ENCODE results near the gene ISYNA1.

Gene ISYNA1

DNA sequence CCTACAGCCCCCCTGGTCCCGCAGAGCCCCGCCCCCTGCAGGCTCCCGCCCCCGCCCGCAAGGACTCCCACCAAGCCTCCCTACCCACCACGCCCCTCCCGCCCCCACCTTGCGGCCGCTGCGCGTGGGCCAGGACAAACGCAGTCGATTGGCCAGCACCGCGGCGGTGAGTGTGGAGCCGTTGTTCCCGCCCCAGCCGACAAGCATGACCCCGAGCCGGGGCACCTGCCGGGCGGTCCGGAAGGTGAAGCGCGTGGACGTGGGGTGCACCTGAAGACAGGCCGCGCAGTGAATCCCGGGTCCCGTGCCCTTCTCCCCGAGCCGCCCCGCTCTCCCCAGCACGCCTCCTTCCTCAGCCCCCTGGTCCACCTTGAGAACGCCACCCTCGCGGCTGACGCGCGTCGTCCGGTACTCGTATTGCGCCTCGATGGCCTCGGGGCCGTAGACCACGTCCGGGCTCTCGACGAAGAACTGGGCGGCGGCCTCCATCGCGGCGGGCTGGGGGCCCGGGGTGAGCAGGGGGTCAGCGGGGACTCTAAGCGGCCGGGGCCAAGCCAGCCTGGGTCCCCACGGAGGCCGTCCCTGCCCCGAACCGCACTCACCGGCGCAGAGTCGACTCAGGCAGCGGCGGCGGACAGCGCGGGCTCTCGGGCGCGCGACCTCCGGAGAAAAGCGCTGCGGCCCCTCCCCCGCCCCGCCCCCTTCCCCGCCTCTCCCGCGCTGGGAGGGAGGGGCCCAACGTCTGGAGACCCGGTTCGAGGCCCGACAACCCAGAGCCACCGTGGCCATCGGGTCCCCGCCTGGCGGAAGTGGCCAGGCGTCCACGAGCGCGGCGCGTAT is at the start of gene ISYNA1:
Gene ISYNA1, minus strand, starts transcription at position 643 of the 840 bp plus-strand sequence. Its CDS starts 154 bp downstream, at position 489.
- Mint-ChIP-seq H3K4me1 (peaks cover 21% of the 10 kb centered on the region), H3K9me3 (peaks cover 5% of the 10 kb centered on the region), H3K4me3 (peak within 1 kb of the TSS; percentile 60), H3K36me3 (ENCODE audit: low read depth) (peaks cover 4% of the 10 kb centered on the region), H3K27me3 (no peaks in the 10 kb centered on the region), H3K27ac (no peak within 1 kb of the TSS)
- ATAC-seq (peak; percentile 4), DNase-seq (peak; percentile 56)

DNA sequence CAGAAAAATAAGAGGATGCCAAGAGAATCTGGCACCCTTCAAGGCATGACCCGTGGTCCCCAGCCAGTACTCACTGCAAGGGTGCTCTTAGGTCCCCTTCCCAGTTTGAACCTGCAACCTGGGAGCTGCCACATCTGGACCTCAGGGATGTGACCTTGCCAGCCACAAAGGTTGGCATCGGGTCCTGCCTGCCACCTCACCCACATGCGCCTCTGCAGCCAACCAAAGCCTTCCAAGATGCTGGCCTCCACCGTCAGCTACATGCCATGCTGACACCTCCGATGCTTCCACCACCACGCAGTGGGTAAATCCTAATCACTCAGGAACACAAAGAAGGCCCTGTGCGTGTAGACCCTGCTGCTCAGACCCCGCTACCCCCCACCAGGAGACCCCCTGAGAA is 48.8 kb upstream of the ISYNA1 start:
- peaks cover 65% of the 10 kb centered on the region for H3K4me1 Mint-ChIP-seq
- H3K9me3 Mint-ChIP-seq, result no peaks in the 10 kb centered on the region
- ATAC-seq, result no peak
- no peak for DNase-seq
- H3K27ac Mint-ChIP-seq, result peak overlapping the region; percentile 49
- H3K36me3 Mint-ChIP-seq (ENCODE audit: low read depth), result peaks cover 2% of the 10 kb centered on the region
- no peak overlapping the region for H3K4me3 Mint-ChIP-seq
- no peaks in the 10 kb centered on the region for H3K27me3 Mint-ChIP-seq

DNA sequence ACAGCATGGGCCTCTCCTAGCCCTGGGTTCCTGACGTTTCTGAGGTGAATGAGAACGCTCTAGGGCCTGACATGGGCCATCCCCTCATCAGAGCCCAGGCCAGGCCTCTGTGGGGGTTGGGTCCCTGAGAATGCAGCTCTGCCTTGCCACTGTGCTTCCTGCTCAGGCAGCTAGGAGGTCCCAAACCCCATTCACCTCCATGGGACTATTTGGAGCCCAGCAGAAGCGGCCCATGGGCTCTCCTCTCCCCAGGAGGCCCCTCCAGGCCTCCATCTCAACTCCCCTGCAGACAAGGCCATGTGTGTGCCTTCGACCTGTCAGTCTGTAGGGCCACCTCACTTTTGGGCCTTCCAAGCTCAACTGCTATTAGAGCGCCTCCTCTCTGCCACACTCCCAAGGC is 47.1 kb upstream of the ISYNA1 start:
- H3K4me3 Mint-ChIP-seq, result no peak overlapping the region
- peak overlapping the region; percentile 31 for H3K27ac Mint-ChIP-seq
- ATAC-seq (no peak), DNase-seq (no peak)
- H3K9me3 Mint-ChIP-seq, result no peaks in the 10 kb centered on the region
- H3K27me3 Mint-ChIP-seq, result no peaks in the 10 kb centered on the region
- peaks cover 3% of the 10 kb centered on the region for H3K36me3 Mint-ChIP-seq (ENCODE audit: low read depth)
- peaks cover 79% of the 10 kb centered on the region for H3K4me1 Mint-ChIP-seq

DNA sequence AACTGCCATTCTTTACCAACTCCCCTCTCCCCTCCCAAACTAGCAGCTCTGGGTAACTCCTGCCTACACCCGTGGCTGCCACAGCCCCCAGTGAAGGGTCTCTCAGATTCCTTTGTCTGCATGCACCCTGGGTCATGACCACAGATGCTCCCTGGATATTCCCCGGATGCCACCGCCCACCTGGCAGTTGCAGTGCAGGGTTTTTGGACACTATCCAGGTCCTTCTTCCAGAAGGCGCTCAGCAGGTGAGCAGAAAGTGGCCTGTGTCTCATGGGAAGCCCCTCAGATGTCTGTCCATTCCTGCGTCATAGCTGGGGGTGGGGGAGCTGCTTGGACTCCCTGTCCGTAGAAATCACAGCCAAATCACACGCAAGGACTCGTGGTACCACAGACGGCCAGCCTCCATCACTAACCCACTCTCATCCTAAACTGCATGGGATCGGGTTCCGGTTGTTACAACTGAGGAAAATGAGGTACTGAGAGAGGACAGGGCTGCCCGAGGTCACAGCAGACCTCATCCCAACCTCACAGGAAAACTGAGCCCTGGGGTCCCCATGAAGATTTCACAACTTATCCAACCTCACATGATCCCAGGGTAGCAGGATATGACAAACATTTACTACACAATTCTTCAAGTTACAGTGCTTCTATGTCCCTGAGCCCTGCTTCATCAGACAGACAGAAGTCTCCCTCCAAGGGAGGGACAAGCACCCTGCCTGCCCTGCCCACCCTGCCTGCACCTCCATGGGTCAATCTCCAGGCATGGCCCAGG is 45.4 kb upstream of the ISYNA1 start:
- H3K36me3 Mint-ChIP-seq (ENCODE audit: low read depth), result peaks cover 5% of the 10 kb centered on the region
- DNase-seq, result no peak
- H3K27ac Mint-ChIP-seq, result peak overlapping the region; percentile 57
- ATAC-seq, result no peak
- no peaks in the 10 kb centered on the region for H3K9me3 Mint-ChIP-seq
- no peak overlapping the region for H3K4me3 Mint-ChIP-seq
- no peaks in the 10 kb centered on the region for H3K27me3 Mint-ChIP-seq
- peaks cover 85% of the 10 kb centered on the region for H3K4me1 Mint-ChIP-seq

DNA sequence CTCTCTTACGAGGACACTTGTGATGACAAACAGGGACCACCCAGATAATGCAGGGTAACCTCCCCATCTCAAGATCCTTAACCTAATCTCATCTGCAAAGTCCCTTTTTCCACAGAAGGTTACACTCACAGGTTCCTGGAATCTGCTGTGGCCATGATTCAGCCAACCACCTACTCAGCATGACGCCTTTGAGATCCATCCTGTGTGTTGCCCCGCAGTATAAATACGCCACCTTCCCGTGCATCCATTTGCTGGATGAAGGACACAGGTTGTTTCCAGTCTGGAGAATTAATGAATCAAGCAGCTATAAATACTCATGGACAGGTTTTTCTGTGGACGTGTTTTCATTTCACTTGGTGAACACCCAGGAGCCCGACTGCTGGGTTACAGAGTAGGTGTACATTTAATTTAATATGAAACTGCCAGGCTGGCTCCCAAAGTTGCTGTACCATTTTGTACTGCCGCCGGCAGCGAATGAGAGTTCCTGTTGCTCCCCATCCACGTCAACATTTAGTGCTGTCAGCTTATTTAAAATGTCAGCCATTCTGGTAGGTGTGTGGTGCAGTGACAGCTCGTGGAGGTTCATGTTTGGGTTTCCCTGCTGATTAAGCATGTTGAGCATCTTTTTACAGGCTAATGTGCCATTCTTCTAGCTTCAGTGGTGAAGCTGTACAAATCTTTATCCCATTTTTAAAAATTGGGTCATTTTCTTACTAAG is 43.7 kb upstream of the ISYNA1 start:
- Mint-ChIP-seq H3K27me3 (no peaks in the 10 kb centered on the region), H3K4me3 (peak overlapping the region; percentile 37), H3K4me1 (peaks cover 87% of the 10 kb centered on the region), H3K27ac (peak overlapping the region; percentile 69), H3K9me3 (no peaks in the 10 kb centered on the region), H3K36me3 (ENCODE audit: low read depth) (peaks cover 10% of the 10 kb centered on the region)
- peak; percentile 39 for ATAC-seq
- no peak for DNase-seq

DNA sequence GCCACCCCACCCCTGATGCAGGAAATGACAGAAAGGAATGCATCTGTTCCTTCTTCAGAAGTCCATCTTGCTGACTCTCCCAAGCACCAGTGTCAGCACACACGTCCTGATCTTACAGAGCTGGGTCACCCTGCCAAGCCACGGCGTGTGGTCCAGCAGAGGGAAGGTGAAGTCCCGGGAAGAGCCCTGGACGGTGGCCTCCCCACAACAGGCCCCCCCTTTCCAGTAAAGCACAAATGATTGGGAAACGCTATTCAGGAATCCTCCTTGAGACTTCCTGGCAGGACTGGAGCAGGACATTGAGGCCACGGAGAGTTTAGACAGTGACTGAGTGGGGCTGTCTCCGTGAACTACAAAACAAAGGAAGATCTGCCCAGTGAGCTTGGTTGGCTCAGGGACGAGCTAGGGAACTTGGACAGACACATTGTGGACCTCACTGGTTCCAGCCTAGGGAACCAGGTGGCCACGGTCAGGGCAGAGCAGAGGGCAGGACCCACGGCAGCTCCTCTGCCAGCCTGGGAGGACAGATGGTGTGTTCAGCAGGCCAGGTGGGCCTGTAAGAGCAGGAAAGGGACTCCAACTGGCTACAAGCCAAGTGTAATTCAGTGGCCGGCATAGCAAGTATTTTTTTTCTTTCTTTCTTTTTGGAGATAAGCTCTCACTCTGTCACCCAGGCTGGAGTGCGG is 42.2 kb upstream of the ISYNA1 start:
- DNase-seq (no peak), ATAC-seq (no peak)
- Mint-ChIP-seq H3K27ac (peak overlapping the region; percentile 91), H3K4me1 (peaks cover 87% of the 10 kb centered on the region), H3K9me3 (no peaks in the 10 kb centered on the region), H3K4me3 (no peak overlapping the region), H3K27me3 (no peaks in the 10 kb centered on the region), H3K36me3 (ENCODE audit: low read depth) (peaks cover 12% of the 10 kb centered on the region)

DNA sequence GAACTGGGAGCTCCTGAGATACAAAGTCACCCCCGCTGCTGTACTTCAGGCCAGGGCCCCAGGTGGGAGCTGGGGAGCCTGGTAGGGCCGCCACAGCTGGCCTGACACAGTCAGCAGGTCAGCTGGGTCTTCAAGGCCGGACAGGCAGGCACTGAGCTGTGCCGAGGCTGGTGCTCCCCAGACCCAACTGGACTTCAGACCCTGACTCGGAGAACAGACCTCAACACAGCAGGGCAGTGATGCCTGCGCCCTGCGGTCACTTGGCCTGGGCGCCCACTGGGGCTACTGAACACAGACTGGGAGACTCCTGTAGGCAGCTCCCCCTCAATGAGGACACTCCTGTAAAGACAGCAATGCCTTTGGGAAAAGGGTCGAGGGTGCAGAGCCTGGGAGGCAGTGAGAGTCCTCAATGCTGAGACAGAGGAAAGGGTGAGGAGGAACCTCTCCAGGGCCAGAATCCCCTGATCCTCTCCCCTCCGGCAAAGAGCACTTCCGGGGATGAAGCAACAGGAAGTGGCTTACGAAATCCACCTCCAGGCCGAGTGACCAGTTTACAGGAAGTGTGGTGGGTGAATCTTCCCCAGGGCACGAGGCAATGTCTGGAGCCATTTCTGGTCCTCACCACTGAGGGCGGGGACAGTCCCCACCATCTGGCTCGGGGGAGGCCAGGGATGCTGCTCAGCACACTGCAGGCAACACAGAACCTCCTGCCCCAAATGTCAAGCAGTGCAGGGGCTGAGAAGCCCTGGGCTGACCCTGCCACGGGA is 40.8 kb upstream of the ISYNA1 start:
- H3K9me3 Mint-ChIP-seq, result no peaks in the 10 kb centered on the region
- peak; percentile 87 for DNase-seq
- peak; percentile 92 for ATAC-seq
- H3K4me3 Mint-ChIP-seq, result peak overlapping the region; percentile 73
- peaks cover 12% of the 10 kb centered on the region for H3K36me3 Mint-ChIP-seq (ENCODE audit: low read depth)
- peaks cover 91% of the 10 kb centered on the region for H3K4me1 Mint-ChIP-seq
- H3K27ac Mint-ChIP-seq, result peak overlapping the region; percentile 91
- no peaks in the 10 kb centered on the region for H3K27me3 Mint-ChIP-seq

DNA sequence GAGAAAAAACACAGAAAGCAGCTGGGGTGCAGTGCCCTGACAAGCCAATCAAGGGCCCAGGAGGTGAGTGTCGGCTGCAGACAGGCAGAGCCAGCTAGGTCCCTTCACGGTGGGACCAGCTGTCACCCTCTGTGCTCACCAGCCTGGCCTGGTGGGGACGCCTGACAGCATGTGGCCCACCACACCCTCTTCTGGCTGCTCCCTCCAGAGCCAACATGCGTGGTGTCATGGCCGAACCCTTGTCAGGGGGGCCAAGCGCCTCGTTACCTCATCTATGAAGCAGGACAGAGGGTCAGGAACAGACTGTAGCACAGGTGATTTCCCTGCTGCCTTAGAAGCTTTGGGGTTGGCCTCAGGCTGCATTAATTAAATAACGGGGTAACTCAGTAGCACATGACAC is 40.0 kb upstream of the ISYNA1 start:
- H3K36me3 Mint-ChIP-seq (ENCODE audit: low read depth), result peaks cover 12% of the 10 kb centered on the region
- ATAC-seq (no peak), DNase-seq (no peak)
- no peaks in the 10 kb centered on the region for H3K9me3 Mint-ChIP-seq
- H3K4me1 Mint-ChIP-seq, result peaks cover 83% of the 10 kb centered on the region
- H3K4me3 Mint-ChIP-seq, result no peak overlapping the region
- peak overlapping the region; percentile 91 for H3K27ac Mint-ChIP-seq
- H3K27me3 Mint-ChIP-seq, result no peaks in the 10 kb centered on the region

DNA sequence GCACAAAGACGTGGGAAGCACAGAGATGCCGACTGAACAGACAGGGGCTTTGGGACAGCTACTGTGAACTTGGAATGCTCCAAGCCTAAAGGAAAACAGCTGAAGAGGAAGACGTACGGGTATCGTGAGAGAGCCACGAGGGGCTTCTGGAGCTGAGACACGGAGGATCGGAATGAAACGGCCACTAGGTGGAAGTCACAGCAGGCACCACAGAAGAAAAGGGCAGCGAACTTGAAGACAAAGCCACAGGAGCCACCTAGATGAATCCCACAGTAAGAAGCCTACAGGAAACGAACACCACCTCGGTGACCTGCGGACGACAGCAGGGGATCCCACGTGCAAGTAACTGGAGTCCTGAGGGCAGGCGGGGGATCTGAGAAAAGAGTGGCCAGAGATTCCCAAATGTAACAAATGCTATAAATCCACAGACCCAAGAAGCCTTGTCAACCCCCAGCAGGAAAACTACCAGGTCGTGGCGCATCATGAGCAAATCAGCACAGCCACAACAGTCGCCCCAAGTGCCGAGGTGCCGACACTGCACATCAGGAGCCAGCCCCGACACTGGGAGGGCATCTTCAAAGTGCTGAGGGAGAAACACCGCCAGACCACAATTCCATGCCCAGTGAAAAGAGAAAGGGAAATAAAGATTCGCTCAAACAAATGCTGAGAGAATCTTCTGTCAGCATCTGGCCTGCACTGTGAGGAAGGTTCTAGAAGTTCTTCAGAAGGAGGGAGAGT is 39.3 kb upstream of the ISYNA1 start:
- Mint-ChIP-seq H3K27me3 (no peaks in the 10 kb centered on the region), H3K4me1 (peaks cover 76% of the 10 kb centered on the region), H3K9me3 (no peaks in the 10 kb centered on the region), H3K27ac (peak overlapping the region; percentile 91), H3K4me3 (peak overlapping the region; percentile 7), H3K36me3 (ENCODE audit: low read depth) (peaks cover 12% of the 10 kb centered on the region)
- DNase-seq, result no peak
- no peak for ATAC-seq

DNA sequence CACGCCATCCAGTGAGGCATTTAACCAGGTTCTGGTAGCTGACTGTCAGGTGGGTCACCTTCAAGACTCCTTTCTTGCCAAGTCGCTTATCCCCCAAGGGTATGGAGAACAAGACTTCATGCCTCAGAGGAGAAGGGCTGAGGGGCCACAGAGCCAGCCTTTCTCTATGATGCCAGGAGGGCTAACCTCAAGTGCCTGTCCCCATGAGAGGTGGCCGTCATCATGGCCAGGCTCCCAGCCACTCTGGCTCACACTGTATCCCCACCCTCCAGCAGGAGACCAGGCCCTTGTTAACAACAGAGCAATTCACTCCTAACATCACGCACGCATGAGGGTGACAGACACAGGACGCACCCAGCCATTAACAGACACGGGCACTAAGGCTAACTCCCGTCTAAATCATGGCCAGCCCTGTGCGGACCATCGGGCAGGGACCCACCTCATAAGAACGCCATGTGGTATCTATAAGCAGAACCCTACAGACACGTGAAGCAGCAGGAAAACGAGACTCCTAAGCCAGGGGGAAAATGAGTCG is 38.6 kb upstream of the ISYNA1 start:
- ATAC-seq (no peak), DNase-seq (no peak)
- H3K27me3 Mint-ChIP-seq, result no peaks in the 10 kb centered on the region
- peaks cover 12% of the 10 kb centered on the region for H3K36me3 Mint-ChIP-seq (ENCODE audit: low read depth)
- H3K9me3 Mint-ChIP-seq, result no peaks in the 10 kb centered on the region
- H3K4me1 Mint-ChIP-seq, result peaks cover 69% of the 10 kb centered on the region
- H3K4me3 Mint-ChIP-seq, result peak overlapping the region; percentile 7
- H3K27ac Mint-ChIP-seq, result peak overlapping the region; percentile 78

DNA sequence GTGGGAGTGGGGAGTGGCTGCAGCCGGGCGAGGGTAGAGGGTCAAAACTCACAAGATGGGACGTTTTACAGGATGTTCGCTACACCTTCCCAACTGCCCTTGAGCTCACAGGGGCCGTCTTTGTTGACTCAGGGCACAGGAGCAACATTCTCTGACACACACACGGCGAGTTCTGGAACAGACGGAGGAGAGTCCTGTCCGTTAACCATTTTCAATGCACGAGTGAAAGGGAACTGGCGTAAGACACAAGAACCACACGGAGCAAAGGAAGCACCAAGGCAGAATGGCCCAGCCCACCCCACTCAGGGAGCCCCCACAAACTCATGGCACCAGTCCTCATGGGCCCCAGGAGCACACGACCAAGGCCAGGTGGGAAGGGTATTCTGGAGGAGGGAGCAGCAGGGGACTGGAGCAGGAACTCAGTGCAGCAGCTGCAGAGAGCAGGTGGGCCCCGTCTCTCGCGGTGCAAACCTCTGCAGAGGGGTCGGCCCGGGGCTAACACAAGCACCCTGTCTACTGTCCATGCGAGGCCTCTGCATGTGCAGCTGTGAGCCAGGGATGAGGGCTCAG is 37.9 kb upstream of the ISYNA1 start:
- no peak for DNase-seq
- no peak for ATAC-seq
- Mint-ChIP-seq H3K4me3 (no peak overlapping the region), H3K27me3 (no peaks in the 10 kb centered on the region), H3K4me1 (peaks cover 62% of the 10 kb centered on the region), H3K36me3 (ENCODE audit: low read depth) (peaks cover 9% of the 10 kb centered on the region), H3K27ac (peak overlapping the region; percentile 69), H3K9me3 (no peaks in the 10 kb centered on the region)

DNA sequence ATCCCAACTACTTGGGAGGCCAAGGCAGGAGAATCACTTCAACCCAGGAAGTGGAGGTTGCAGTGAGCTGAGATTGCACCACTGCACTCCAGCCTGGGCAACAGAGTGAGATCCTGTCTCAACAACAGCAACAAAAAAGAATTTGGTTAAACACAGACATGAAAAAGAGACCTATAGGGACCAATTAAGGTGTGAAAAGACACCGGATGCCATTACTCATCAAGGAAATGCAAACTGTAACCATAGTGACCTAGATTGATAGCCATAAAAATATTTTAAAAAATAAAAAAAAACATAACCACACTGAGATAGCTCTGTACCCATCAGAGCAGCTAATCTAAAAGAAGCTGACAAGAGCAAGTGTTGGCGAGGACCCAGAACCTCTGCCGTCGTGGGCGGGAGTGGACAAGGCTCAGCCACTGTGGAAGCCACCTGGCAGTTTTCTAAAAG is 37.1 kb upstream of the ISYNA1 start:
- Mint-ChIP-seq H3K36me3 (ENCODE audit: low read depth) (peaks cover 9% of the 10 kb centered on the region), H3K4me3 (no peak overlapping the region), H3K27ac (peak overlapping the region; percentile 69), H3K4me1 (peaks cover 55% of the 10 kb centered on the region), H3K9me3 (no peaks in the 10 kb centered on the region), H3K27me3 (no peaks in the 10 kb centered on the region)
- ATAC-seq (peak; percentile 3), DNase-seq (no peak)

Data from activated naive CD8-positive, alpha-beta T cell treated with anti-CD3 and anti-CD28 coated beads, Interleukin-2, amount 50 U/mL, for 24 hours (primary cell).